SK-N-SH (cell line): ENCODE results near the gene DRAP1. TPM values are rescaled to one million over a fixed set of nuclear protein-coding genes. Genes with fewer than 3 reads are reported as not detected.

ENCODE experiments used
- CTCF ChIA-PET: fragments of 300-600, 350-600 bp; formaldehyde crosslinking; extraction: SDS; loops from one replicate; lab custom pipeline; 2021; lab: Yijun Ruan, JAX
- POLR2A ChIA-PET: fragments of 350-600 bp; sonication (Branson Sonifier 250); formaldehyde crosslinking; extraction: SDS; loops from one replicate; lab custom pipeline; 2020; ENCODE audit warnings: antibody characterized with exemption, inconsistent platforms; lab: Yijun Ruan, JAX
- DNase-seq: peaks from one replicate; pipeline ENCODE4 v3.0.0; 2012
- H2AFZ ChIP-seq: fragments of 200-600 bp; sonication (generic); 2 replicates; pipeline ENCODE4 v1.8.1; 2016; ENCODE audit warnings: antibody characterized with exemption, mild to moderate bottlenecking, low read depth
- H3F3A ChIP-seq: fragments of 200-600 bp; sonication (generic); replicated peaks from 2 replicates; pipeline ENCODE3; 2016; ENCODE audit warnings: antibody characterized with exemption, mild to moderate bottlenecking; ENCODE audit not compliant: insufficient read depth
- H3K27ac ChIP-seq, 2 experiments: fragments of 200-500 bp in 1 of 2; fragments of 200-600 bp in 1 of 2; sonication (Bioruptor generic) in 1 of 2; sonication (generic), shearing (Covaris generic) in 1 of 2; 2 replicates each; pipeline versions ENCODE4 v1.5.1 to v1.6.1; 2014 to 2016; ENCODE audit warnings: low read depth in 2 of 2, inconsistent platforms in 1 of 2, low read length in 1 of 2, mild to moderate bottlenecking in 1 of 2, mixed read lengths in 1 of 2
- H3K27me3 ChIP-seq: fragments of 200-600 bp; sonication (generic), shearing (Covaris generic); 2 replicates; pipeline ENCODE4 v1.6.1; 2016; ENCODE audit warnings: mixed run types; ENCODE audit not compliant: insufficient read depth
- H3K36me3 ChIP-seq, 2 experiments: fragments of 200-500 bp in 1 of 2; fragments of 200-600 bp in 1 of 2; sonication (Bioruptor generic) in 1 of 2; sonication (generic) in 1 of 2; replicated peaks in 1 of 2; 2 replicates each; pipeline versions ENCODE3 to v1.5.1; 2014 to 2016; ENCODE audit warnings: low read length in 1 of 2, mild to moderate bottlenecking in 1 of 2; ENCODE audit not compliant: insufficient read depth in 2 of 2, control insufficient read depth in 1 of 2
- H3K4me1 ChIP-seq, 2 experiments: fragments of 200-500 bp in 1 of 2; fragments of 200-600 bp in 1 of 2; sonication (Bioruptor generic) in 1 of 2; sonication (generic), shearing (Covaris generic) in 1 of 2; 2 replicates each; pipeline versions ENCODE4 v1.5.1 to v1.6.1; 2014 to 2016; ENCODE audit warnings: low read depth in 1 of 2, low read length in 1 of 2, mixed run types in 1 of 2; ENCODE audit not compliant: insufficient read depth in 2 of 2, control insufficient read depth in 1 of 2
- H3K4me2 ChIP-seq: fragments of 200-600 bp; sonication (generic), shearing (Covaris generic); 2 replicates; pipeline ENCODE4 v1.6.1; 2017; ENCODE audit warnings: mixed run types
- H3K4me3 ChIP-seq, 2 experiments: fragments of 200-500 bp in 1 of 2; fragments of 200-600 bp in 1 of 2; sonication (Bioruptor generic) in 1 of 2; sonication (generic), shearing (Covaris generic) in 1 of 2; 2 replicates each; pipeline versions ENCODE4 v1.5.1 to v1.8.1; 2014 to 2016; ENCODE audit warnings: low read depth in 2 of 2, inconsistent platforms in 1 of 2, low read length in 1 of 2, mild to moderate bottlenecking in 1 of 2, mixed read lengths in 1 of 2, moderate library complexity in 1 of 2
- H3K79me2 ChIP-seq: fragments of 200-600 bp; sonication (generic); 2 replicates; pipeline ENCODE4 v1.8.1; 2017; ENCODE audit warnings: mild to moderate bottlenecking; ENCODE audit not compliant: insufficient read depth
- H3K9ac ChIP-seq: fragments of 200-600 bp; sonication (generic); 2 replicates; pipeline ENCODE4 v1.6.1; 2017; ENCODE audit warnings: mixed run types
- H3K9me2 ChIP-seq: fragments of 200-600 bp; sonication (generic); 2 replicates; pipeline ENCODE4 v1.6.1; 2017; ENCODE audit warnings: mixed run types
- H3K9me3 ChIP-seq: fragments of 200-600 bp; sonication (generic); 2 replicates; pipeline ENCODE4 v1.6.1; 2017; ENCODE audit warnings: mixed run types, mild to moderate bottlenecking, moderate library complexity
- H4K20me1 ChIP-seq: fragments of 200-600 bp; sonication (generic); 2 replicates; pipeline ENCODE4 v1.6.1; 2017; ENCODE audit warnings: mild to moderate bottlenecking, mixed run types; ENCODE audit not compliant: insufficient read depth
- EP300 ChIP-seq, 2 experiments: IDR thresholded peaks; 2 replicates each; pipeline versions ENCODE4 v1.4.0 to v1.6.1; 2012; ENCODE audit warnings: borderline replicate concordance in 1 of 2, low read depth in 1 of 2, low read length in 1 of 2
- FOXJ3 ChIP-seq: sonication (generic); formaldehyde crosslinking; IDR thresholded peaks from 2 replicates; pipeline ENCODE4 v1.5.1; 2020; ENCODE audit warnings: mild to moderate bottlenecking, missing genetic modification reagents
- GABPA ChIP-seq: IDR thresholded peaks from 2 replicates; pipeline ENCODE4 v1.4.0; 2012; ENCODE audit warnings: low read depth, mild to moderate bottlenecking
- GATA2 ChIP-seq: sonication (generic); formaldehyde crosslinking; IDR thresholded peaks from 2 replicates; pipeline ENCODE4 v1.5.0; 2020; ENCODE audit warnings: mild to moderate bottlenecking, missing genetic modification reagents
- IRF3 ChIP-seq: fragments of 150-350 bp; IDR thresholded peaks from 2 replicates; pipeline ENCODE4 v1.6.1; 2016; ENCODE audit warnings: mild to moderate bottlenecking, low read depth, low read length
- MXI1 ChIP-seq: IDR thresholded peaks from 2 replicates; pipeline ENCODE4 v1.6.1; 2012; ENCODE audit warnings: mild to moderate bottlenecking, low read depth, low read length, improper control_type of control experiment
- PBX3 ChIP-seq: IDR thresholded peaks from 2 replicates; pipeline ENCODE4; 2012
- POLR2AphosphoS5 ChIP-seq: IDR thresholded peaks from 2 replicates; pipeline ENCODE4 v1.6.1; 2012; ENCODE audit warnings: low read depth, low read length
- REST ChIP-seq: IDR thresholded peaks from 2 replicates; pipeline ENCODE4 v1.6.1; 2012; ENCODE audit warnings: mild to moderate bottlenecking, low read depth, low read length, moderate library complexity
- SIN3A ChIP-seq: IDR thresholded peaks from 2 replicates; pipeline ENCODE4 v1.6.1; 2012; ENCODE audit warnings: low read depth, mild to moderate bottlenecking, low read length, moderate library complexity, borderline replicate concordance
- TAF1 ChIP-seq: IDR thresholded peaks from 2 replicates; pipeline ENCODE4 v1.6.1; 2012; ENCODE audit warnings: low read depth, mild to moderate bottlenecking, low read length, moderate library complexity, borderline replicate concordance
- TCF12 ChIP-seq: IDR thresholded peaks from 2 replicates; pipeline ENCODE4 v1.4.0; 2012
- YY1 ChIP-seq: IDR thresholded peaks from 2 replicates; pipeline ENCODE4 v1.4.0; 2012; ENCODE audit warnings: low read depth, mild to moderate bottlenecking
- WGBS: methylation state at CpG from one replicate; pipeline ENCODE4 v1.1.6; 2017; ENCODE audit warnings: low lambda C conversion rate; 5-methylcytosine and 5-hydroxymethylcytosine counted together
- polyA plus RNA-seq, 3 experiments: library from polyadenylated mRNA; depleted of rRNA; stranded (reverse); fragments of >200 nt; gene quantifications; 2 replicates each; pipeline ENCODE4 v1.2.3, GENCODE V29; 2012

Gene DRAP1
- polyA plus RNA-seq, 1 of the 3 experiments (the other 2 are of a cell fraction): 464 TPM

GRCh38 chr11:65952052-65952521, 32.9 kb downstream of the DRAP1 start:
- Histone ChIP-seq H3K4me2 (no peak overlapping the region), H3K4me3 (no peak overlapping the region), H3F3A (peaks cover 3% of the 10 kb centered on the region), H2AFZ (no peak overlapping the region), H3K9me3 (no peaks in the 10 kb centered on the region), H3K79me2 (no peaks in the 10 kb centered on the region), H4K20me1 (no peaks in the 10 kb centered on the region), H3K36me3 (no peaks in the 10 kb centered on the region), H3K27ac (no peak overlapping the region), H3K27me3 (no peaks in the 10 kb centered on the region), H3K9ac (no peak overlapping the region), H3K4me1 (no peaks in the 10 kb centered on the region; a peak in 1 of 4 replicates), H3K9me2 (no peaks in the 10 kb centered on the region)
- ChIA-PET CTCF (no interaction called here), POLR2A (no interaction called here)
- no peak for DNase-seq
- 76% methylated on average over 6 of the region's 6 CpGs for WGBS
- TF ChIP-seq GABPA (no peak), EP300 (IDR thresholded peaks at IDR 0.05; ENCODE audit: borderline replicate concordance in 1 of 2, low read depth in 1 of 2, low read length in 1 of 2) (no peak), IRF3 (no peak), MXI1 (no peak), POLR2AphosphoS5 (no peak), FOXJ3 (CRISPR knock-in tag) (no peak), TAF1 (no peak), PBX3 (no peak), YY1 (no peak), SIN3A (no peak), TCF12 (no peak), REST (no peak), GATA2 (CRISPR knock-in tag) (no peak)
